ENCODE data around the gene TRIO. TPM values are rescaled to one million over a fixed set of nuclear protein-coding genes. Genes with fewer than 3 reads are reported as not detected.
A peak's percentile ranks its signal among the peaks of the same experiment; 100 is the strongest.

Gene TRIO
- total RNA-seq, 1 donor from 2014 or later, result 223 TPM

GRCh38 chr5:14199902-14200301 is 56.8 kb downstream of the TRIO start:
- intact Hi-C loops (cut with micrococcal nuclease), result no loop called here
- no peak for TF ChIP-seq CTCF (IDR thresholded peaks at IDR 0.05)
- DNase-seq, result no peak
- Mint-ChIP-seq H3K4me1 (peaks cover 78% of the 10 kb centered on the region), H3K9me3 (no peaks in the 10 kb centered on the region), H3K27ac (peak overlapping the region; percentile 59), H3K36me3 (ENCODE audit: low read depth) (peaks cover 7% of the 10 kb centered on the region), H3K4me3 (no peak overlapping the region), H3K27me3 (no peaks in the 10 kb centered on the region)
- ATAC-seq (ENCODE audit: low read depth), result no peak
- ChIA-PET CTCF (no interaction called here), POLR2A (interaction anchor here (0.9 kb wide), 2 partner anchors 8 to 9 kb away, joined by 3 read pairs; no protein-coding TSS in a partner anchor)

- DNase-seq (no peak), ATAC-seq (ENCODE audit: low read depth) (no peak)
- H3K4me1 Mint-ChIP-seq, result peaks cover 77% of the 10 kb centered on the region
- H3K36me3 Mint-ChIP-seq (ENCODE audit: low read depth), result peaks cover 5% of the 10 kb centered on the region
- H3K27me3 Mint-ChIP-seq, result no peaks in the 10 kb centered on the region
- POLR2A ChIA-PET, result interaction anchor here (0.6 to 0.7 kb wide), 2 partner anchors 10 to 91 kb away, joined by 3 read pairs; no protein-coding TSS in a partner anchor
- no peak overlapping the region for H3K4me3 Mint-ChIP-seq
- peak overlapping the region; percentile 59 for H3K27ac Mint-ChIP-seq
- H3K9me3 Mint-ChIP-seq, result no peaks in the 10 kb centered on the region
- TF ChIP-seq CTCF (IDR thresholded peaks at IDR 0.05), result no peak
- intact Hi-C loops (cut with micrococcal nuclease), result no loop called here
- CTCF ChIA-PET, result no interaction called here
Measured at GRCh38 chr5:14200312-14200990, 57.3 kb downstream of the TRIO start.

- no peak for TF ChIP-seq CTCF (IDR thresholded peaks at IDR 0.05)
- ChIA-PET CTCF (no interaction called here), POLR2A (interaction anchor here (0.7 to 1.4 kb wide), 3 partner anchors 44 to 92 kb away, joined by 3 to 6 read pairs (median 4); no protein-coding TSS in a partner anchor)
- Mint-ChIP-seq H3K27me3 (no peaks in the 10 kb centered on the region), H3K4me1 (peaks cover 77% of the 10 kb centered on the region), H3K9me3 (no peaks in the 10 kb centered on the region), H3K36me3 (ENCODE audit: low read depth) (peaks cover 3% of the 10 kb centered on the region), H3K27ac (peak overlapping the region; percentile 64), H3K4me3 (no peak overlapping the region)
- ATAC-seq (ENCODE audit: low read depth) (no peak), DNase-seq (no peak)
- intact Hi-C loops (cut with micrococcal nuclease), result no loop called here
Measured at GRCh38 chr5:14201325-14202045, 58.3 kb downstream of the TRIO start.

GRCh38 chr5:14202462-14202861 is 59.3 kb downstream of the TRIO start:
- no peak for TF ChIP-seq CTCF (IDR thresholded peaks at IDR 0.05)
- intact Hi-C loops (cut with micrococcal nuclease), result no loop called here
- Mint-ChIP-seq H3K4me1 (peaks cover 76% of the 10 kb centered on the region), H3K4me3 (no peak overlapping the region), H3K36me3 (ENCODE audit: low read depth) (peaks cover 3% of the 10 kb centered on the region), H3K27ac (peak overlapping the region; percentile 84), H3K27me3 (no peaks in the 10 kb centered on the region), H3K9me3 (no peaks in the 10 kb centered on the region)
- DNase-seq (no peak), ATAC-seq (ENCODE audit: low read depth) (peak; percentile 53)
- CTCF ChIA-PET, result interaction anchor here (0.7 kb wide), 1 partner anchor 68 kb away, joined by 3 read pairs; no protein-coding TSS in a partner anchor
- POLR2A ChIA-PET, result interaction anchor here (0.6 to 1.4 kb wide), 6 partner anchors 8 to 57 kb away, joined by 3 to 6 read pairs (median 4); no protein-coding TSS in a partner anchor
